IPS DF 4.7 (cell line): ENCODE results near the gene SAA1.
"Not testable (repeated sequence)": the region's sequence is repeated elsewhere in the genome, so short reads cannot be mapped to it uniquely, and the experiment has no call there.

Source experiments
- DNase-seq: peaks from one replicate; pipeline ENCODE4 v3.0.0-alpha.2; 2013; ENCODE audit warnings: low spot score; ENCODE audit errors: extremely low read depth

The SAA1 gene

DNA sequence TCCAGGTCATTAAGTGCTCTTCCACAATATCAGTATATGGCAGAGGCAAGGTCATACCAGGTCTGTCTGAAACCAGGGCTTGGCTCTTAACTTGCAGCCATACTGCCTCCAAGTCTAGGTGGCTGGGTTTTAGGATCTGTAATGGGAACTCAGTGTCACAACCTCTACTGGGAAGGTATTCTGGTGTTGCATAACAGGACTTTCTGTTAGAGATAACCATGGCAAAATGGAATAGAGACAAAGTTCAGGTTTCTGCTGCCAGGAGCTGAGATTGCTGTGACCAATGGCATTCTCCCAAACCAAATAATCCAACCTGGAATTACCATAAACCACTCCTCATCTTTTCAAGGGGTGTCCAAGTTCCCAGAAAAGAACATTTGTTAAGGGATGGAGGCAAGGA, 6.8 kb upstream of the SAA1 start:
- no peak for DNase-seq

DNA sequence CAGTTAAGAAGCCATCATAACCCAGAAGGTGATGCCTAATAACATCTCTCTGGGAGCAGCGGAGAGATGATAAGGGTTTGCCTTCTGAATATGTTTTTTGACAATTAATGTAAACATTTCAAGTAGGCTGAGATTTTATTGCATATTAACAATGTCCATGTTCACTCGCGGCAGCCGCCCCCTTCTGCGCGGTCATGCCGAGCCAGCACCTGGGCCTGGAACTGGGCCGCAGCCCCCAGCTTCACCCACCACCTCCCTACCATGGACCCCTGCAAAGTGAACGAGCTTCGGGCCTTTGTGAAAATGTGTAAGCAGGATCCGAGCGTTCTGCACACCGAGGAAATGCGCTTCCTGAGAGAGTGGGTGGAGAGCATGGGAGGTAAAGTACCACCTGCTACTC, 4.3 kb upstream of the SAA1 start:
- no peak for DNase-seq

DNA sequence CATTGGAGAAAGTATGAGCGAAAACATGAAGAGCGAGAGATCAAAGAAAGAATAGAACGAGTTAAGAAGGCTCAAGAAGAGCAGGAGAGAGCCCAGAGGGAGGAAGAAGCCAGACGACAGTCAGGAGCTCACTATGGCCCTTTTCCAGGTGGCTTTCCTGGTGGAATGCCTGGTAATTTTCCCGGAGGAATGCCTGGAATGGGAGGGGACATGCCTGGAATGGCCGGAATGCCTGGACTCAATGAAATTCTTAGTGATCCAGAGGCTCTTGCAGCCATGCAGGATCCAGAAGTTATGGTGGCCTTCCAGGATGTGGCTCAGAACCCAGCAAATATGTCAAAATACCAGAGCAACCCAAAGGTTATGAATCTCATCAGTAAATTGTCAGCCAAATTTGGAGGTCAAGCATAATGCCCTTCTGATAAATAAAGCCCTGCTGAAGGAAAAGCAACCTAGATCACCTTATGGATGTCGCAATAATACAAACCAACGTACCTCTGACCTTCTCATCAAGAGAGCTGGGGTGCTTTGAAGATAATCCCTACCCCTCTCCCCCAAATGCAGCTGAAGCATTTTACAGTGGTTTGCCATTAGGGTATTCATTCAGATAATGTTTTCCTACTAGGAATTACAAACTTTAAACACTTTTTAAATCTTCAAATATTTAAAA, 3.2 kb upstream of the SAA1 start:
- peak; percentile 14 for DNase-seq

DNA sequence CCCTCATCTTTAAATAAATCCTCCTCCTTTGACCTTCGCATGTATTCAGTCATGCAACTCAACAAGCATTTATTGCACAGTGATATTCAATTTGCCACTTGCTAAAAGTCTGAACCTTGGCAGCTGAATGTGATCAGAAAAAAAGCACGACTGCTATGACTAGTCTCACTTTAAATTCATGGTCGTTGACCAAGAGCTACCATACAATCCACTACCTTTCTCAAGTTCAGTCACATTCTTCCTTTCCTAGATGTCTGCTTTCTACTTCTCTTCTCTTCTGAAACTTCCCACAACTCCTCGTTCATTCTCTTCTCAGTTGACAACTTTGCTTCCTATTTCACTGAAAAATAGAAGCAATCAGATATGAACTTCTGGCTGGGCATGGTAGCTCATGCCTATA, 2.0 kb upstream of the SAA1 start:
- no peak for DNase-seq

DNA sequence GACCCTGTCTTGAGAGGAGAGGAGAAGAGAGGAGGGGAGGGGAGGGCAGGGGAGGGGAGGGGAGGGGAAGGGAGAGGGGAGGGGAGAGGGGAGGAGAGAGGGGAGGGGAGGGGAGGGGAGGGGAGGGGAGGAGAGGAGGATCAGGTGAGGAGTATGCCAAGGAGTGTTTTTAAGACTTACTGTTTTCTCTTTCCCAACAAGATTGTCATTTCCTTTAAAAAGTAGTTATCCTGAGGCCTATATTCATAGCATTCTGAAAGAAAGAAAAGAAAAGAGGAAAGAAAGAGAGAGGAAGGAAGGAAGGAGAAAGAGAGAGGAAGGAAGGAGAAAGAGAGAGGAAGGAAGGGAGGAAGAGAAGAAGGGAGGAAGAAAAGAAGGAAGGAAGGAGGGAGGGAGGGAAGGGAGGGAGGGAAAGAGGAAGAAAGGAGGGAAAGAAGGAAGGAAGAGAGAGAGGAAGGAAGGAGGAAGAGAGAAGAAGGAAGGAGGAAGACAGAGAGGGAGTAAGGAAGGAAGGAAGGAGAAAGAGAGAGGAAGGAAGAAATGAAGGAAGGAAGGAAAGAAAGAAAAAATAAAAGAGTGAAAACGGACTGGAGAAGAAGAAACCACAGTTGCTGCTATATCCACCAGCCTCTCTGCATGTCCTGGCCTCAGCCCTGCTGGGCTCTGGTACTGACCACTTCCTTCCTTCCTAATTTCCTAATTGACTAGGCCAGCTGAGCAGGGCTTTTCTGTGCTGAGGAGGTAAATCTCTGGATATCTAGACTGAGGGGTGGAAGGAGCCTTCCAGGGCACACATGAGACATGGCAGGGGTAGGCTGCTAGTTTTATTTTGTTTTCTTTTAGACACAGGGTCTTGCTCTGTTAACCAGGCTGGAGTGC, 1.1 kb upstream of the SAA1 start:
- no peak for DNase-seq

DNA sequence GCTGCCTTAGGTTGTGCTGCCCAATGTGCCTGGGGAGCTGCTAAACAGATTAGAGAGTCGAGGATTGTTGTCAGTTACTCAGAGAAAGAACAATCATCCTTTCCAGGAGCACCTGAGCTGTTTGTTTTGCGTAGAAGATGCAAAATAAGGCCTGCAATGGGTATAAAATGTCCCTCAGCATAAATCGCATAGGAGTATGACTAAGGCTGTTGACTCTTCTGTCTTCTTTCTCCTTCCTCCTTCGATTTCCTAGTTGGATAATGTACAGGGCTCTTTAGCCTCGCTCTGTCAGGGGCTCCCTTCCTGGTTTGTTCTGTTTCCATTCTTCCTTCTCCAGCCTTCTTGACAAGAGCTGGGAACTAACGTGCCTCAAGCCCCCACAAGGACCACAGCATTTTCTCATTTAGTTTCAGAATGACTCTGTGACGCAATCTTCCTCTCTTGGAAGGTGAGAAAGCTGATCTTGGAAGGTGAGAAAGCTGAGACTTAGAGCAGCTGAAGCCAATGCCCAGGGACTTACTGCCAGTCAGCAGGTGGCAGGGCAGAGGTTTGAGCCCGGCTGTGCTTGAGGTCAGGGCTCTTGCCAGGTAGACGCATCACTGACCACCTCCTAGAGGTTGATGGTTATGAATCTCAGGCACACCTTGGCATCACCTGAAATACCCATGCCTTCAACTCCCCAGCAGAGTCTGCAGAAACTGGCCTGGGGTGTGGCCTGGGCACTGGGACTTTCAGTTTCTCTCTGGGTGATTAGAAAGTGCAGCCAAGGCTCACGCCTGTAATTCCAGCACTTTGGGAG, 1.5 kb downstream of the SAA1 start:
- DNase-seq, result not testable (repeated sequence)

DNA sequence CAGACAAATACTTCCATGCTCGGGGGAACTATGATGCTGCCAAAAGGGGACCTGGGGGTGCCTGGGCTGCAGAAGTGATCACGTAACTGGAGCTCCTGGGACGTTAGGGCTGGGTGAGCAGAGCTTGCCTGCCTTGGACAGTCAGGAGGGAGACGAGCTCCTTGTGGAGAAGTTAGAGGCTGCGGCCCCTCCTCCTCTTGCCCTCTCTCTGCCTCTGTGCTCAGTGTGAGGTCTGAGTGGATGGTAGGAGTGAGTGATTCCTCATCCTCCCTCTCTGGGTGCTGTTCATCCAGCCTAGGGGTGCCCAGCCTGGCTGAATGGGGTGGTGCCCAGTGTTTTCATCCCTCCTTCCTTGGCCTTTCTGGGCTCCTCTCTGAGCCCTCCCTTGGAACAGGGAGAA, 3.2 kb downstream of the SAA1 start:
- not testable (repeated sequence) for DNase-seq

DNA sequence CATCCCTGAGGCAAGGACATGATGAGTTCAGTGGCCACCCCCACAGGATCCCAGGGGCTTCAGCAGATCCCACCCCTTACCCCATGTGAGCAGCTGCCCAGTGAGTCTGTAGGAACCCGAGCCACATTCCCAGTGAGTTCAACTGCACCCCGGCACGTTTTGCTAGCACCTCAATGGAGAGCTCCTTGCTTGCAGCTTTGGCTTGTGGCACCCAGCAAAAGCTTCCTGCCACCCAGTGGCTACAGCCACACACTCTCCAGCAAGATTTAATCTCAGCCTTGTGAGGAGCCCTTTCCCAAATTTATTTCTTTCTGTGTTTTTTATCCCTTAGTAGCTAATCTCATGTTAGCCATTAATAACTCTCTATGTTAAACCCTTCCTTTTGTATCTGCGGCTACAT, 4.0 kb downstream of the SAA1 start:
- no peak for DNase-seq

DNA sequence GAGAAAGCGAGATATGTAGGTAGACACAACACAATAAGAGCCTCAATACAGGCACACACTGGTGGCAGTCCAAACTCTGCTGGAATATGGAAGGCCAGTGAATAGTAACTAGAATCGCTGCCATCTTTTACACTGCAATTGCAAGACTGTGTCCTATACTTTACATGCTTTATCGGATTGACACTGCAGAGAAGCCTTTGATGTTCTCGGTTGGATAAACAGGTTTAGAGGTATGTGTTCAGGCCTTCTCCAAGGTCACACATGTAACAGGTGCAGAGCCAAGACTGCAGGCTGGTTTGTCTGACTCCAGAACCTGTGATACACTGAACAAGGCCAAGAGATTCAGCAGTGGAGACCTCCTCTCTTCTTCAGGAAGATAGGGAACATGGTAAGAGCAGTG, 5.1 kb downstream of the SAA1 start:
- no peak for DNase-seq

DNA sequence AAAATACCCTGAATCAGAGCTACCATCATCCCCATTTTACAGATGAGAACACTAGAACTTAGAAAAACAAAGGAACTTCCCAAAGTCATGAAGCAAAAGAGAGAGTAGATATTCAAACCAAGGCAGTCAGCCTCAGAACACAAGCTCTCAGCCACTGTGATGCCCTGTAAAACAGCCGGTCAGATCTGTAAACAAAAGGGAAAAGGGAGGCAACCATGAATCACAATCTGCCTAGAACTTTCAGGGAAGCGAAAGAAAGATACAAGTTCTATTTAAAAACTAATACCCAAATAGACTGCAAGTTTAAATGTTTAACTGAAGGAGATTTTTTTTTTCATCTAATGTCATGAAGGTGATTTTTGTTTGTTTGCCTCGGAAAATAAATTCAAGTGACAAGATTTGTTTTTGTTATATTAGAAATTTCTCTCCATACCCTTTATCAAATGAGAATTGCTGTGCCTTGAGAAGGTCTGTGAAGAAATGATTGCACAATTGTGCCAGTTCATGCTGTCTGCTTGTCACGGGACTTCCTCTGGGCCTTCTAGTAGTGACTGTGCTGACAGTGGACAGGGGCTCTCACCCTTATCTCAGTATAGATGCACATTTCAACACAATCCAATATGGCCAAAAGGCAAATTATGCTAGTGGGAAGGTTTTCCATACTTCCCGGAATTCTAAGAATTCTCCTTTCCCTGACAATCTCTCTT, 11.7 kb downstream of the SAA1 start:
- no peak for DNase-seq

DNA sequence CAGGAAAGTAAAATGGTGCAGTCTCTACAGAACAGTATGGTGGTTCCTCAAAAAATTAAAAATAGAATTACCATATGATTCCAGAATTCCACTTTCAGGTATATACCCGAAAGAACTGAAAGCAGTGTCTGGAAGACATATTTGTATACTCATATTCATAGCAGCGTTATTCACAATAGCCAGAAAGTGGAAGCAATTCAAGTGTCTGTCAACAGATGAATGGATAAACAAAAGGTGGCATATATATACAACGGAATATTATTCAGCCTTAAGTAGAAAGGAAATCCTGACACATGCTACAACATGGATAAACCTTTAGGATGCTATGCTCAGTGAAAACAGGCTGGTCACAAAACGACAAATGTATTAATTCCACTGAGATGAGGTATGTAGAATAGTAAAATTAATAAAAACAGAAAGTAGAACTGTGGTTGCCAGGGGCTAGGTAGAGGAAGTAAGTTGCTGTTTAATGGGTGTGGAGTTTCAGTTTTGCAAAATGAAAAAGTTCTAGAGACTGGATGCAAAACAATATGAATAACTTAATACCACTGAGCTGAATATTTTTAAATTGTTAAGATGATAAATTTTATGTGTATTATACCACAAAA, 14.5 kb downstream of the SAA1 start:
- DNase-seq, result no peak

DNA sequence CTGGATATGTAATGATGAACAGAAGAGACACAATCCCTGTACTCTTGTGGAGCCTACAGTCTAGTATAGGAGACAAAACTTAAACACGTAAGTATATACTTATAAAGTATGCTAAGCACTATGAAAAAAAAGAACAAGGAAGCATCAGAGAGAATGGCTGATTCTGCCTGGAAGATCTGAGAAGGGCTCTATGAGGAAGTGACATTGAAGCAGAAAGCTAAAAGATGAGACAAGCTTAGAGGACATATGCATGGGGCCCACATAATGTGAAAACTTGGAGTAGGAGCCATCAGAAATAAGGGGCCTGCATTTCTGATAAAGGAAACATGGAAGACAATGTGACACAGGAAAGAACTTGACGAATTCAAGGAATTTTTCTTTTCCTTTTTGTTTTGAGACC, 16.6 kb downstream of the SAA1 start:
- DNase-seq, result no peak

DNA sequence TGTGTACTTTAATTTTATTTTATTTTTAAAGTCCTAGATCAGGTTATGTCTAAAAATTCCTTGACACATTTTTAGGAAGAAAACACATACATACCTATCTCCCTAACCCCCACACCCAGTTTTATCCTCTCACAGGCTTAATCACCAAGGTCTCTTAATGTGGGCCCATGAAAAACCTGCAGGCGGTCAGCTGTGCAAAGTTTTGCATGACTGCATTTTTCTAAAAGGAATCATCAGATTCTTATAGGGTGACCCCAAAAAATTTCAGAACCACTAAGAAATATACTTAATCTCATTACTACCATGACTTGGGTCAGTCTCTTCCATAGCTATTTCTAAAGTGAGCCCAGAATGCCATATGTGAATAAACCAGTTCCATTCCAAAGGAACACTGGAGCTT, 19.8 kb downstream of the SAA1 start:
- no peak for DNase-seq

DNA sequence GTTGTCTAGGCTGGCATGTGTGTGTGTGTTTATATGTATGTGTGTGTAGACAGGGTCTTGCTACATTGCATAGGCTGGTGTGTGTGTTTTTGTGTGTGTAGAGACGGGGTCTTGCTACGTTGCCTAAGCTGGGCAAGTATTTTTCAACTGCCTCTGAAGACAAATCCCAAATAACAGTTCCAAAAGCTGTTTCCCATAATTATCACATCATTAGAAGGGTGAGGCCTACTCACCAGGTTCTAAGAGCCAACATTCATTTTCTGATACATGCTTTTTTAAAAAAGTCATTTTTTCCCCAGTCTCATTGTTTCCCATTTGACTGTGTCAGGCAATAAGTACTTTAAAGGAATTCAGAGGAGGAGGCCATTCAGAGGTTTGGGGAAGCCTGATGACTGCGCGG, 22.8 kb downstream of the SAA1 start:
- DNase-seq, result no peak

DNA sequence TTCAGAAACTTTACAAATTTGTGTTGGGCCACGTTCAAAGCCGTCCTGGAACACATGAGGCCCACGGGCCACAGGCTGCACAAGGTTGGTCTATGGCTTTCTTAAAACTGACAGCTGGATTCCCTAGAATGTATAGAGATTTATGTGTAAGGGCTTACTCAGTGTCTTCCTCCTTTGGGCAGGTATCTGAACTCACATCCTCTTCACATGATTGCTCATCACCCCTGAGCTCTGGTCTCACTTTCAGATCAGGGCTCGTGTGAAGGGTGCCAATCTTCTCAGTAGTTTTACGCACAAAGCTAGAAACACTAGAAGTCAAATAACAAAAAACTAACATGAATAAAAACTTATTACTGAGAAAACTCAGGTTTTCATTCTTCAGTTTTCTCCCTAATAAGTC, 28.8 kb downstream of the SAA1 start:
- DNase-seq, result no peak

DNA sequence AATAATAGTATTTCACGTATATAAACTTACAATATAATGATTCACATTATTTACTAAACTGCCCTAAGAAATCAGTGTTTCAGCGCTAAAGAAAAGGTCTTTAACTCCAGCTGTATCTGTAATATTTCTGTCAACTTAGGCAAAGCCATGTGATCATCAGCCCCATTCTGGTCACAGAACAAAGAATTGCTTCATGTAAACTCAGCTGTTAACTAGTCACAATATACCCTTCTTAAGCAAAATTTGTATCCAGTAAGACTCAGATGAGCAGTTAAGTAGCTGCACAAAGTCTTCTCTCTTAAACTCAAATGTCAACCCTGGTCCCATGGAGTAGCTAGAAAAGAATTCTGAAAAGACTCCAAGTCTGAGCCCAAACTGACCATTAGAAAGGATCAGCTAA, 29.3 kb downstream of the SAA1 start:
- DNase-seq, result no peak

DNA sequence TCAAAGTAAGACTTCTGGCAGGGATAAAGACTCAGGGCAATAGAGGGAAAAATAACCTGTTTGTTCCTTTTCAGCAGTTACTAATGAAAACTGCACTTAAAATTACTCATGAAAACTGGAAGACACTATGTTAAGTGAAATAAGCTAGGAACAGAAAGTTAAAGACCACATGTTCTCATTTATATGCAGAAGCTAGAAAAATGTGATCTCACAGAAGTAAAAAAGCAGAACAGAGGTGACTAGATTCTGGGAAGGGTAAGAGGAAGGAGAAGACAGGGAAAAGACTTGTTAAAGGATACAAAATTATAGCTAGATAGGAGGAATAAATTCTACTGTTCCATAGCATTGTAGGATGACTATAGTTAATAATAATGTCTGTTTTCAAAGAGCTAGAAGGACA, 33.7 kb downstream of the SAA1 start:
- DNase-seq, result no peak

DNA sequence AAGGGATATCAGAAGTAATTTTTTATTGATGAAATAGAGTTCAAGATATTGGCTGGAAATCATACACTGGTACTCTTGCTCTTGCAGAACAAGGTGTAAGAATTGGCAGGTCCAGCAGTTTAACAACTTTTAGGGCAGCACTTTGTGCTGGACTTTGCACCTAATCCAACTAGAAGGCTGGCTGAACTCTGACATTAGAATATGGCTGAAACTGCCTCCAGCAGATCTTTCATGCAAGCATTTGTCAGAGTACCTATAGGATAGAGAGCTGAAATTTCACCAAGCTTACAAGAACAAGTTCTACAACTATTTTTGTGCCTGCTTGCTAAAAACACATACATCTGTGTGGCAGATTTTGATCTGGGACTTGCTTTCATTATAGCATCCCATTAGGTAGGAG, 38.7 kb downstream of the SAA1 start:
- DNase-seq, result no peak

DNA sequence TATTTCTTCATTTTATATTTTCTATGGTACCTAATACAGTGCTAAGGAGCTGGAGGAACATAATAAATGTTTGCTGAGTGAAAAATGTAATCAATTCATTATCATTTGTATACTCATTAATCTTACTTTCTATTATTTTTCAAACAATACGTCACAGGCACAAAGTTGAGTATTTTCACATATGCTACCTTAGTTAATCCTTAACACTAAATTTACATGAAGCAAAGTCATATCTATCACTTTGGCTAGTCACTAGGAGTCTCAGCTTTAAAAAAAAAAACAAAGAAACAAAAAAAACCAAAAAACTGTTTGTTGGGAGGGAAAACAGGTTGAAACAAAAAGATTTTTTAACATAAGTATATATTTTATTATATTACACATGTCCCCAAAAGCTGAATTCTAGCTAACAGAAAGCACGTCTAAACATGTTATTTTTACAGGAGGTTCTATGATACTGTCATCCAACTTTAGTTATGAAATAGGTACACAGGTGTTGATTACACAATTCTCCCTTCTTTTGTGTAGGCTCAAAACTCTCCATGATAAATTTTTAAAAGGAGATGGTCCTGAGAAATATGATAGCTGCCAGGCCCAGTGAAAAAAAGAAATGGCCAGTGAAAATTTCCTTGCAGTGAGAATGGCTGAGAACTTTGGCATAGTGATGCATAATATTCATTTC, 41.5 kb downstream of the SAA1 start:
- DNase-seq, result no peak

DNA sequence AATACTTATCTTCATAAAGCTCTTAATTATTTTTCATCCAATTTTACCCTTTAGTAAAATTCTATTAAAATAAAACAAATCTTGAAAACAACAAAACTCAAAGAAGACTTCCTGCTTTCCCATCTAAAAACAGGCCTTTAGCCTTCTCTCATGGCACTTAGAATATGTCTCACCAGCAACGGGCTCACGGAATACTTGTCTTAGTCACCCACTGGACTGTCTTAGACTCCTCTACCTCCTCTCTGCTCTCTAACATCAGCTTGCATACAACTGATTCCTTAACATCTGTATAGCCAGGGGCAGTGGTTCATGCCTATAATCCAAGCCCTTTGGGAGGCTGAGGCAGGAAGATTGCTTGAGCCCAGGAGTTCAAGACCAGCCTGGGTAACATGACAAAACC, 42.2 kb downstream of the SAA1 start:
- DNase-seq, result no peak

DNA sequence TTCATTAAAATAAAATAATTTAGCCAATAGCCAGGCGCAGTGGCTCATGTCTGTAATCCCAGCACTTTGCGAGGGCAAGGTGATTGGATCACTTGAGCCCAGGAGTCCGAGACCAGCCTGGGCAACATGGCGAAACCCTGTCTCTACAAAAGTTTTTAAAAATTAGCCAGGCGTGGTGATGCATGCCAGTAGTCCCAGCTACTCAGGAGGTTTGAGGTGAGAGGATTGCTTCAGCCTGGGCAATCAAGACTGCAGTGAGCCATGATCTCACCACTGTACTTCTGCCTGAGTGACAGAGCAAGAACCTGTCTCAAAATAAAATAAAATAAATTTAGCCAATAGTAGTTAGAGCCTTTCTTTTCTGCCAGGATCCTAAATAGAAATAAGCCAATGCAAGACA, 43.6 kb downstream of the SAA1 start:
- DNase-seq, result no peak
